NCI-H345 (cell line): Measurements from ENCODE around the gene TAAR1.
"Not testable (repeated sequence)": the region's sequence is repeated elsewhere in the genome, so short reads cannot be mapped to it uniquely, and the experiment has no call there.

Experiments used
- DNase-seq: peaks from one replicate; lab custom pipeline; 2025; lab: John Stamatoyannopoulos, UW

Gene TAAR1

GRCh38 chr6:132661906-132662305 lies 2.9 kb upstream of the TAAR1 start:
- DNase-seq = no peak

GRCh38 chr6:132651062-132651461 lies 7.9 kb downstream of the TAAR1 start:
- no peak for DNase-seq

- no peak for DNase-seq
Measured at GRCh38 chr6:132650429-132650828, 8.6 kb downstream of the TAAR1 start.

GRCh38 chr6:132648828-132649227 lies 10.2 kb downstream of the TAAR1 start:
- no peak for DNase-seq

- DNase-seq = no peak
Measured at GRCh38 chr6:132648356-132648755, 10.6 kb downstream of the TAAR1 start.

- no peak for DNase-seq
Measured at GRCh38 chr6:132643547-132643946, 15.4 kb downstream of the TAAR1 start.

GRCh38 chr6:132637135-132637534 lies 21.8 kb downstream of the TAAR1 start:
- not testable (repeated sequence) for DNase-seq

GRCh38 chr6:132635906-132636305 lies 23.1 kb downstream of the TAAR1 start:
- not testable (repeated sequence) for DNase-seq

- DNase-seq = not testable (repeated sequence)
Measured at GRCh38 chr6:132635288-132635687, 23.7 kb downstream of the TAAR1 start.

- DNase-seq = no peak
Measured at GRCh38 chr6:132634796-132635195, 24.2 kb downstream of the TAAR1 start.

- no peak for DNase-seq
Measured at GRCh38 chr6:132633362-132633761, 25.6 kb downstream of the TAAR1 start.

GRCh38 chr6:132624175-132624574 lies 34.8 kb downstream of the TAAR1 start, which contains the start of gene TAAR2:
Gene TAAR2 (minus strand): TSS chr6:132624275. CDS start chr6:132624275, 0 bp downstream.
- no peak for DNase-seq

GRCh38 chr6:132623106-132623845 lies 35.7 kb downstream of the TAAR1 start:
- DNase-seq = no peak

- no peak for DNase-seq
Measured at GRCh38 chr6:132616677-132617076, 42.3 kb downstream of the TAAR1 start.

- no peak for DNase-seq
Measured at GRCh38 chr6:132614554-132614953, 44.4 kb downstream of the TAAR1 start.

GRCh38 chr6:132612449-132613108 lies 46.4 kb downstream of the TAAR1 start:
- no peak for DNase-seq

- DNase-seq = no peak
Measured at GRCh38 chr6:132611616-132612015, 47.4 kb downstream of the TAAR1 start.

GRCh38 chr6:132607544-132608233 lies 51.3 kb downstream of the TAAR1 start:
- no peak for DNase-seq

GRCh38 chr6:132604635-132605152 lies 54.3 kb downstream of the TAAR1 start:
- no peak for DNase-seq

GRCh38 chr6:132600900-132601299 lies 58.1 kb downstream of the TAAR1 start:
- not testable (repeated sequence) for DNase-seq

GRCh38 chr6:132598473-132598872 lies 60.5 kb downstream of the TAAR1 start:
- no peak for DNase-seq

- DNase-seq = no peak
Measured at GRCh38 chr6:132596201-132596600, 62.8 kb downstream of the TAAR1 start.
